GM04503 (cell line): Measurements from ENCODE around the gene MYO5B.
A peak's percentile ranks its signal among the peaks of the same experiment; 100 is the strongest.

ENCODE experiments used
- DNase-seq: peaks from one replicate; pipeline ENCODE4 v3.0.0-alpha.2; 2012; ENCODE audit warnings: low read depth

The MYO5B gene

GRCh38 chr18:49884959-49885358 is 310.0 kb downstream of the MYO5B start:
- DNase-seq: no peak

GRCh38 chr18:49884465-49884864 is 310.5 kb downstream of the MYO5B start:
- DNase-seq: no peak

GRCh38 chr18:49880661-49881060 is 314.3 kb downstream of the MYO5B start:
- no peak for DNase-seq

GRCh38 chr18:49879271-49879580 is 315.7 kb downstream of the MYO5B start:
- DNase-seq: no peak

GRCh38 chr18:49878567-49879270 is 316.2 kb downstream of the MYO5B start:
- no peak for DNase-seq

GRCh38 chr18:49878015-49878414 is 316.9 kb downstream of the MYO5B start:
- no peak for DNase-seq

GRCh38 chr18:49876536-49876935 is 318.4 kb downstream of the MYO5B start:
- no peak for DNase-seq

GRCh38 chr18:49875783-49876182 is 319.2 kb downstream of the MYO5B start:
- DNase-seq: no peak

- DNase-seq: no peak
These were observed 319.8 kb downstream of the MYO5B start for GRCh38 chr18:49875155-49875554.

GRCh38 chr18:49874238-49874637 is 320.7 kb downstream of the MYO5B start:
- DNase-seq: no peak

GRCh38 chr18:49869354-49869753 is 325.6 kb downstream of the MYO5B start:
- DNase-seq: no peak

- no peak for DNase-seq
These were observed 328.3 kb downstream of the MYO5B start for GRCh38 chr18:49866680-49867079.

- no peak for DNase-seq
These were observed 329.5 kb downstream of the MYO5B start for GRCh38 chr18:49865401-49865800.

- no peak for DNase-seq
These were observed 331.0 kb downstream of the MYO5B start for GRCh38 chr18:49863769-49864621.

GRCh38 chr18:49862656-49863385 is 332.1 kb downstream of the MYO5B start:
- no peak for DNase-seq

- DNase-seq: no peak
These were observed 333.3 kb downstream of the MYO5B start for GRCh38 chr18:49861659-49862058.

- no peak for DNase-seq
These were observed 335.2 kb downstream of the MYO5B start for GRCh38 chr18:49859725-49860124.

GRCh38 chr18:49859021-49859359 is 336.0 kb downstream of the MYO5B start:
- DNase-seq: no peak

GRCh38 chr18:49858309-49859020 is 336.5 kb downstream of the MYO5B start:
- peak; percentile 5 for DNase-seq

GRCh38 chr18:49857708-49858107 is 337.2 kb downstream of the MYO5B start:
- DNase-seq: no peak

- DNase-seq: no peak
These were observed 338.5 kb downstream of the MYO5B start for GRCh38 chr18:49856496-49856895.

- no peak for DNase-seq
These were observed 339.1 kb downstream of the MYO5B start for GRCh38 chr18:49855711-49856415.
